ENCODE data around the gene SPPL2C.

Gene SPPL2C

DNA sequence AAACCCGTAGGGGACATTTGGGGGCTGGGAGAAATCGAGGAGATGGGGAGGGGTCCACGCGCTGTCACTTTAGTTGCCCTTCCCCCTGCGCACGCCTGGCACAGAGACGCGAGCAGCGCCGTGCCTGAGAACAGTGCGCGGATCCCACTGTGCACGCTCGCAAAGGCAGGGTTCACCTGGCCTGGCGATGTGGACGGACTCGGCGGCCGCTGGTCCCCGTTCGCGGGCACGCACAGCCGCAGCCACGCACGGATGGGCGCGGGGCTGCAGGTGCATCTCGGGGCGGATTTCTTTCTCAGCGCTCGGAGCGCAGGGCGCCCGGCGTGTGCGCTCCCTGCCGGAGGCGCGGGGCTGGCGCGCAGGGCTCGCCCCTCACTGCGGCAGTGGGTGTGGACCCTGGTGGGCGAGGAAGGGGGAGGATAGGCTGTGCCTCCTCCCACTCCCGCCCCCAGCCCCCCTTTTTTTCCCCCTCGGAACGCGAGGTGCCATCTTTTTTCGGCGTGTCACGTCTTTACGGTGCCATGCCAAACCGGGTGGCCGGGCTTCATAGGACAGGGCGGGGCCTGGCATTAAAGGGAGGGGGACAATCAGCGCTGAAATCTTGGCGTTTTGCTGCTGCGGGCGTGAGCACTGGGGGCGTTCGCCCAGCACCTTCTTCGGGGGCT is 50.8 kb downstream of the SPPL2C start:
- peaks cover 46% of the 10 kb centered on the region for H3K27me3 ChIP-seq (ENCODE audit: control insufficient read depth, low read length)

DNA sequence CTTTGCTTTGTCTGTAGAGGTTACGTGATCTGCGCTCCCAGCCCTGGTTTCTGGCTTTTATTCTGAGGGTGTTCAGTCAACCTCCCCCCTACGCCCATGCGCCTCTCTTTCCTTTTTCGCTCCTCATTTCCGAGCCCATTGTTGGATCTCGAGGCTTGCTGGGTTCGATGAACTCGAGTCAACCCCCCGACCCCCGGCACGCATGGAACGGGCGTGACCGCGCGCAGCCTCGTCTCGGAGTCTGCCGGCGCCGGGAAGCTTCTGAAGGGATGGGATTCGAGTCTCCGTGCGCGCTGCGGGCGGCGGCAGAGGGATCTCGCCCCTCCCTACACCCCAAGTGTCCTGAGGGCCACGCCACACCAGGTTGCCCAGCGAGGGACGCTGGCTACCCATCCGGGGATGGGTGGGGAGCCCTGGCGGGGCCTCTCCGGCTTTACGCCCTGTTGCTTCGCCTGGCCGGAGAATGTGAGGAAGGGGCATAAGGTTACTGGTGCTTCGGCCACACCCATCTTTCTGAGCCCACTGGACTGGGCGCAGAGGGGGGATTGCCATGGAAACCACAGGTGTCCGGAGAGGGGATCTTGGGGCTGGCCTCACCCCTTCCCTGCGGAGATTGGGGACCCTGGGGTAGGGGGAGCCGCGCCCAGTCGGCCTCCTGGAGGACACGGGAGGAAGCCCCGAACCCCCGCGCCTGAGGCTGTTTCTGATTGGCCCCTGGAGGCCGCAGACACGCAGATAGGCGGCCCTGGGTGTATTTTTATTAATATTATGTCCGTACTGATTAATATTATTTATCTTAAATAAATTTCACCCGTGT is 51.5 kb downstream of the SPPL2C start:
- Histone ChIP-seq H3F3A (ENCODE audit: control insufficient read depth, insufficient read depth) (no peaks in the 10 kb centered on the region), H4K20me1 (ENCODE audit: control insufficient read depth, insufficient read depth, low read depth, low read length) (no peaks in the 10 kb centered on the region), H3K79me2 (ENCODE audit: control insufficient read depth, low read length) (no peaks in the 10 kb centered on the region), H3K4me3 (ENCODE audit: low read length) (no peak overlapping the region), H3K9me3 (ENCODE audit: control insufficient read depth, insufficient read depth, low read length) (no peaks in the 10 kb centered on the region), H3K9me2 (replicated peaks; ENCODE audit: control insufficient read depth, low read length) (no peaks in the 10 kb centered on the region), H3K4me1 (ENCODE audit: control insufficient read depth, low read length) (peaks cover 13% of the 10 kb centered on the region), H3K4me2 (ENCODE audit: low read length) (no peak overlapping the region; the same call in 1 of the 2 replicates), H3K36me3 (ENCODE audit: control insufficient read depth, low read length) (no peaks in the 10 kb centered on the region), H3K27ac (ENCODE audit: low read depth, low read length) (no peak overlapping the region), H3K27me3 (ENCODE audit: control insufficient read depth, low read length) (peaks cover 43% of the 10 kb centered on the region)
- TF ChIP-seq, protein P1, sequence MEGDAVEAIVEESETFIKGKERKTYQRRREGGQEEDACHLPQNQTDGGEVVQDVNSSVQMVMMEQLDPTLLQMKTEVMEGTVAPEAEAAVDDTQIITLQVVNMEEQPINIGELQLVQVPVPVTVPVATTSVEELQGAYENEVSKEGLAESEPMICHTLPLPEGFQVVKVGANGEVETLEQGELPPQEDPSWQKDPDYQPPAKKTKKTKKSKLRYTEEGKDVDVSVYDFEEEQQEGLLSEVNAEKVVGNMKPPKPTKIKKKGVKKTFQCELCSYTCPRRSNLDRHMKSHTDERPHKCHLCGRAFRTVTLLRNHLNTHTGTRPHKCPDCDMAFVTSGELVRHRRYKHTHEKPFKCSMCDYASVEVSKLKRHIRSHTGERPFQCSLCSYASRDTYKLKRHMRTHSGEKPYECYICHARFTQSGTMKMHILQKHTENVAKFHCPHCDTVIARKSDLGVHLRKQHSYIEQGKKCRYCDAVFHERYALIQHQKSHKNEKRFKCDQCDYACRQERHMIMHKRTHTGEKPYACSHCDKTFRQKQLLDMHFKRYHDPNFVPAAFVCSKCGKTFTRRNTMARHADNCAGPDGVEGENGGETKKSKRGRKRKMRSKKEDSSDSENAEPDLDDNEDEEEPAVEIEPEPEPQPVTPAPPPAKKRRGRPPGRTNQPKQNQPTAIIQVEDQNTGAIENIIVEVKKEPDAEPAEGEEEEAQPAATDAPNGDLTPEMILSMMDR (IDR thresholded peaks at IDR 0.05; ENCODE audit: low read depth, low read length, poor library complexity, severe bottlenecking): no peak
- no peak for TF ChIP-seq EZH2phosphoT487 (IDR thresholded peaks at IDR 0.05; ENCODE audit: borderline replicate concordance, low read length)

More for the DNA sequence above, 50.8 kb downstream of the SPPL2C start:
- no peaks in the 10 kb centered on the region for H3K9me2 ChIP-seq (replicated peaks; ENCODE audit: control insufficient read depth, low read length)
- no peaks in the 10 kb centered on the region for H3F3A ChIP-seq (ENCODE audit: control insufficient read depth, insufficient read depth)
- no peaks in the 10 kb centered on the region for H3K79me2 ChIP-seq (ENCODE audit: control insufficient read depth, low read length)
- no peak for TF ChIP-seq EZH2phosphoT487 (IDR thresholded peaks at IDR 0.05; ENCODE audit: borderline replicate concordance, low read length)
- TF ChIP-seq, protein P1 (IDR thresholded peaks at IDR 0.05; ENCODE audit: low read depth, low read length, poor library complexity, severe bottlenecking): peak; percentile 10
- no peaks in the 10 kb centered on the region for H3K9me3 ChIP-seq (ENCODE audit: control insufficient read depth, insufficient read depth, low read length)
- H4K20me1 ChIP-seq (ENCODE audit: control insufficient read depth, insufficient read depth, low read depth, low read length): no peaks in the 10 kb centered on the region
- no peaks in the 10 kb centered on the region for H3K36me3 ChIP-seq (ENCODE audit: control insufficient read depth, low read length)
- H3K27ac ChIP-seq (ENCODE audit: low read depth, low read length): no peak overlapping the region
- H3K4me2 ChIP-seq (ENCODE audit: low read length): peak overlapping the region; percentile 97
- peak overlapping the region; percentile 75 for H3K4me3 ChIP-seq (ENCODE audit: low read length)
- H3K4me1 ChIP-seq (ENCODE audit: control insufficient read depth, low read length): peaks cover 13% of the 10 kb centered on the region
